Tongue (tissue), 2 donors: ENCODE data around the gene DUSP28. TPM values are rescaled to one million over a fixed set of nuclear protein-coding genes. Genes with fewer than 3 reads are reported as not detected.
"Not testable (repeated sequence)": the region's sequence is repeated elsewhere in the genome, so short reads cannot be mapped to it uniquely, and the experiment has no call there.

Source experiments
- DNase-seq: peaks from one replicate; pipeline ENCODE4 v3.0.0-alpha.2; 2015
- total RNA-seq: library from RNA; depleted of rRNA; stranded (reverse); fragments of >200 nt; gene quantifications from one replicate; pipeline ENCODE4 v1.2.3, GENCODE V29; 2014

Gene DUSP28
- total RNA-seq, 1 donor from 2014 or later, result 5.7 TPM

DNA sequence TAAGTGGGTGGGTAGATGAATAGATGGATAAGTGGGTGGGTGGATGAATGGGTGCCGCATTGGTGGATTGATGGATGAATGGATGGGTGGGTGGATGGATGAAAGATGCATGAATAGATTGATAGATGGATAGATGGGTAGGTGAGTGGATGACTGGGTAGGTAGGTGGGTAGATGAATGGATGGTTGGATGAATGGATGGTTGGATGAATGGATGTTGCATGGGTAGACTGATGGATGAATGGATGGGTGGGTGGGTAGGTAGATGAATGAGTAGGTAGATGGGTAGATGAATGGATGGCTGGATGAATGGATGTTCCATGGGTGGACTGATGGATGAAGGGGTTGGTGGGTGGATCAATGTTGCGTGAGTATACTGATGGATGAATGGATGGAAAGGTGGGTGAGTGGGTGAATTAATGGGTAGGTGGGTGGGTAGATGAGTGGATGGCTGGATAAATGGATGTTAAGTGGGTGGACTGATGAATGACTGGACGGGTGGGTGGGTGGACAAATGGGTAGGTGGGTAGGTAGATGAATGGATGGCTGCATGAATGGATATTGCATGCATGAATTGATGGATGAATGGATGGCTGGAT lies 32.9 kb upstream of the DUSP28 start:
- DNase-seq, result no peak

DNA sequence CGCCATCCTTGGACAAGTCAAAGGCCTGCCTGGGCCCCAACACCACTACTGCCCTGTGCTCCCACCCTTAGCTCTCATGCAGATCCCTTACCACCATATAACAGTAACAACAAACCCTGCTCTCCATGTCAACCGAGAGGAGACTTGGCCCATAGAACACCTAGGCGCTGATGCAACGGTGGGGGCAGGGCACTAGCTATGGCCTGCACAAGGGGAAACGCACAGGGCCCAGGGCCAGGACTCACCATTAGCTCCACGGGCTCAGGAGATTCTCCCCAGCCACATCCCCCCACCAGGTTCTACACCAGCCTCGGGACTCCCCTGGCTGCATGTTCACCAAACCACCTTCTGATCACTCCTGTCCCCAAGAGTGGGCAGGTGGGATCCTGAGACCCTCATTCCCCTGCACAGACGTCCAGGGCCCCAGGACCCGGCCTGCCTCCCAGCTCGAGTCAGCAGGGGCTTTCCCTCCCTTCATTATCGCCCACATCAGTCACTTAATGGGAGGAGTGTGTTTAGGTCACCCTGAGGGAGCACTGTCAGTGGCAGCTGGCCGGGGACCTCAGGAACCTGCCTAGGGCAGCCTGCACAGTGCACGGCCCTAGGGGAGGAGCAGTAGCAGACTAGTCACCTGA lies 31.6 kb upstream of the DUSP28 start:
- no peak for DNase-seq

DNA sequence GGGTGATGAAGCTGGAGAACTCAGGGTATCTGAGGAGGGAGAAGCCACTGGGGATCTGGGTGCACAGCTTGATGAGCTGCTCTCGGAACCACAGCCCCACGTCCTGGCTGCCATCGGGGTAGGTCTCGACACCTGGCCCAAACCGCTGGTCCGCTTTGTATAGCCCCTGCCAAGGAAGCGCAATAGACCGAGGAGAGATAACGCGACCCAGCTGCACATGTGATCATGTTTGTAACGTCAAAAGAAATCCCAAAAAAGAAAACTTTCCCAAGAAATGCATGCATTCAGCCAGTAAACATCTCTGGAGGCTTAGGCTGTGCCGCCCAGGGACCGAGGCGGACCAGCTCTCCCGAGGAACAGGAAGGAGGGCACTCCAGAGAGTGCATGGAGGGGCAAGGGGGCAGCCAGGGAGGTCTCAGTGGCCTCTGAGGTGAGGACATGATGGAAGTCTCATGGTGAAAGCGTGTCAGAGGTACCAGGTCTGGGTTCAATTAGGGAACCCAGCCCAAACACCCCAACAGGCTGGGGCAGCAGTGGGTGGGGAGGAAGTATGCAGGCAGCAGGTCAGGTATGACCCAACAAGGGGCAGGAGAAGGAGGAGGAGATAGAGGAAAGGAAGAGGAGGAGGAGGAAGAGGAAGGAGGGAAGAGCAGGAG lies 30.7 kb upstream of the DUSP28 start:
- no peak for DNase-seq

- no peak for DNase-seq
These were observed 30.0 kb upstream of the DUSP28 start for GRCh38 chr2:240530181-240530580.

GRCh38 chr2:240531038-240531437 lies 29.1 kb upstream of the DUSP28 start:
- no peak for DNase-seq

DNA sequence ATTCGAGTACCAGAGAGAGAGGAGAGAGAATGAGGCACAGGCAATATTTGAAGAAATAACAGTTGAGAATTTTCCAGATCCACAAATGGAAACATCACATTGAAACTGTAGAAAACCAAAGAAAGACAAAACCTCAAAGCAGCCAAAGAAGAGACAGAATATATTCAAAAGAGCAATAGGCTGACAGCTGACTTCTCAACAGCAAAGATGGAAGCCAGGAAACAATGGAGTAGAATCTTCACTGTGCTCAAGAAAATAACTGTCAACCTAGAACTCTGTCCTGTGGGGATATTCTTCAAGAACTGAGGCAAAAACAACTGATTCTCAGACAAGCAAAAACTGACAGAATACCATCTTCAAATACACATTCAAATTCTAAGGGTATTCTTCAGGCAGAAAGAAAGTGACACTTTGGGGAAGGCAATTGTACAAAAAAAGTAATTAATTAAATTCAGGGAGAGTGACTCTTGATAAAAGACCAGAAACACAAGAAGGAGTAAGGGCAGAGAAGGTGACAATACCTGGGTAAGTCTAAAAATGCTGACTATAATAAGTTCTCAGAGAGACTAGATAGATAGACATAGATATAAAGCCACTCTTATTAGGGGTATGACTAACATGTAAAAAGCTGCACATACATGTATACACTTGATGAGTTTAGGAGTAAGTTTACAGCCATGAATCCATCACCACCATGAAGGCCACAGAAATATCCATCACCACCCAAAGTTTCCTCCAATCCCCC lies 28.0 kb upstream of the DUSP28 start:
- no peak for DNase-seq

- no peak for DNase-seq
These were observed 22.0 kb upstream of the DUSP28 start for GRCh38 chr2:240538031-240538780.

DNA sequence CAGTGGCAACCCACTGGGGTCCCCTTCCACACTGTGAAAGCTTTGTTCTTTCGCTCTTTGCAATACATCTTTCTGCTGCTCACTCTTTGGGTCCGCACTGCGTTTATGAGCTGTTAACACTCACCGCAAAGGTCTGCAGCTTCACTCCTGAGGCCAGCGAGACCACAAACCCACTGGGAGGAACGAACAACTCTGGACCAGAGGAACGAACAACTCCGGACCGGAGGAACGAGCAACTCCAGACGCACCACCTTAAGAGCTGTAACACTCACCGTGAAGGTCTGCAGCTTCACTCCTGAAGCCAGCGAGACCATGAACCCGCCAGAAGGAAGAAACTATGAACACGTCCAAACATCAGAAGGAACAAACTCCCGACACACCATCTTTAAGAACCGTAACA lies 21.1 kb upstream of the DUSP28 start:
- not testable (repeated sequence) for DNase-seq

DNA sequence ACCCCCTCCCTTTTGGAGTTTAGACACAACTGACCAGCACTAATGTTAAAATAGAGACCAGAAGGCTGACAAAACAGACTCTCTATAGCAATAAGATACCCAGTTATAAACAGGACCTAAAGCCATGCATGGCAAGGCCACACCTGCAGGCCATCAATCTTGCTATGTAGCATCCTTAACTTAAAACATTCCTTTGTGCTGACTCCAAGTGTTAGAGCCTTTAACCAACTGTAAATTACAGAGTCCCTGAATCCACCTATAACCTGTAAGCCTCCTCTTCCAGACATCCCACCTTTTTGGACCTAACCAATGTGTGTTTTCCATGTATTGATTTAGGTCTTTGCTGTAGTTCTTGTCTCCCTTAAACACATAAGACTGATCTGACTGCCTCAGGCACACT lies 20.3 kb upstream of the DUSP28 start:
- DNase-seq, result no peak

GRCh38 chr2:240551288-240551687 lies 8.9 kb upstream of the DUSP28 start:
- no peak for DNase-seq

DNA sequence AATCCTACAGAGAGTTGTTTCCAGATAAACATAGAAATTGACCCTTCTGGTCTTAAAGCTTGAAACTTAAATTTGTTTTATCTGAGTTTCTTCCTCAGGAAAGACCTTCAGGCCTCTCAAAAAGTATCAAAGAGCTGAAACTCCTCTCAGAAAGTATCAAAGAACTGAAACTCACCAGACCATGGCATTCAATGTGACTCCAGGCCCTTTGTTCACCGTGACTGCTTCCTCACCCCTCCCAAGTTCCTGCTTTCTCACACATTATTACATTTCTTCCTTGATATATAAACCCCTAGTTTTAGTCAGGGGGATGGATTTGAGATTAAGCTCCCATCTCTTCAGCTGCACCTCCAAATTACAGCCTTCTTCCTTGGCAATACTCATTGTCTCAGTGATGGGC lies 8.3 kb upstream of the DUSP28 start:
- DNase-seq, result no peak

GRCh38 chr2:240553956-240554480 lies 6.1 kb upstream of the DUSP28 start:
- DNase-seq, result no peak

DNA sequence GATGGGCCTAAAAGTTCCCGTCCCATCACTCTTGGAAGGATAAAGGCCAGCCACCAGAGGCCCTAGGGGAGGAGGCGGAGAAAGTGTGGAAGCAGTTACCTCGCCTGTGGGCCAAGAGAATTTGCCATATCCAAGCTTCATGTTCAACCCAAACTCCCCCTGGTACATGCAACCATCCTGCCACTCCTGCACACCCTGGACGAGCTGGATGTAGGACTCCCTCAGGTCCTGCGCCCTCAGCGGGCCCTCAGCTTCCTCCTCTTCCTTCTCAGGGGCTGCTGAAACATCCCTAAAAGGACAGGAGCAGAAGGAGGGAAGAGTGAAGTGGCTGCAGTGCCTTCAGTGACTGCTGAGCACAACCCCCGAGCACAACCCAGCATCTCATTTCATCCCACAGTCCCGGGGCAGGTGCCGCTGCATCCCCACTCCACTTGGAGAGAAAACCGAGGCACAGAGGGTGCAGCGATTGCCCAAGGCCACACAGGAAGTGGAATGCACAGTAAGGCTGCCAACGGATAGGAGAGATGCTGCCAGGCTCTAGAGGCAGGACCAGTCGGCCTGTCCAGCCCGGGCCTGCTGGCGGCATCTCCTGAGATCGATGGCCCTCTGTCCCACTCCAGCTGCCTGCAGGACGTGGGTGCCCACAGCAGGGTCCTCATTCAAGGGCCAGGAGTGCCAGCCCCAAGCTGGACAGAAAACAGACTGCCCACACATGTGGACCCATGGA lies 5.2 kb upstream of the DUSP28 start:
- DNase-seq, result no peak

DNA sequence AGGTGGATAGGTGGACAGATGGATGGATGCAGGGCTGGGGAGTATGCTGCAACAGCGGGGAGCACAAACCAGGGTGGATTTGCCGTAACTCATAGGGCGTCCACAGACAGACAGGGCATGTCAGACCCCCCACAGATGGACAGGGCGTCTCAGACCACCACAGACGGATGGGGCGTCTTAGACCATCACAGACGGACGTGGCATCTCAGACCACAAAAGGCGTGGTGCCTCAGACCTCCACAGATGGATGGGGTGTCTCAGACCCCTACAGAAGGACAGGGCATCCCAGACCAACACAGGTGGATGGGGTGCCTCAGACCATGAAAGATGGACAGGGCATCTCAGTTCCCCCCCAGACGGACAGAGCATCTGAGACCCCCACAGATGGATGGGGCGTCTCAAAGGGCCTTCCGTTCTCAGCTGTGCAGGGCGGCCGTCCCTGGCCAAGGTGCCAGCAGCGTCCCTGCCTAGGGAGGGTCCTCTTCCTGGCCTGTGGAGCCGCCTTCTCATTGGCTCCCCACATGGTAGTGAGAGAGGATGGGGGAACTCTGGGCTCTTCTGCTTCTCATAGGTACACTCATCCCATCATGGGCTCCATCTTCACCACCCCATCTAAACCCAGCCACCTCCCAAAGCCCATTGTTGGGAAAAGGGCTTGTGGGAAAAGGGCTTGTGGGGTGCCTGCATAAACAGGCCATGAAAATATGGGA lies 4.5 kb upstream of the DUSP28 start:
- DNase-seq, result no peak

DNA sequence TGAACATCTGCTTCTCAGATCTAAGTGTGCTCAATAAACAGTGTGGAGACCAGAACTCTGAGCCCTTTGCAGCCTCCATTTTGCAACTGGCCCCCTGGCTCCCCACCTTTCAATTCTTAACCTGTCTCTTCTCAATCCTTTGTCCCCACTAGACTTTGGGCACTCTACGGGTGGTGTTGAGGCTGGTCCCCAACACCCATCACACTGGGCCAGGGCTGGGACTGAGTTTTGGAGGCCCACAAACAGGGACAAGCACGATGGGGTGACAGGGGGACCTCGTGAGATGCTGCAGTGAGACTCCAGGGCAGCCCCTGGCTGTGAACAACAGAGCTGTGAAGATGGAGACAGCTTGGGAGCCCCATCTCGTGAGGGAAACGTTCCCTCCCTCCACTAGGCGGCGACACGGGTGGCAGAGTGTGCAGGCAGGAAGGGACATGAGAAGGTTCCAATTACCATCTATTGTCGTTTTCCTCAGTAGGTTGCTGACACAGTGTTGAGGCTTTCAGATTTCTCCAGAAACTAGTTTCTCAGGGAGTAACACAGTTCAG lies 3.5 kb upstream of the DUSP28 start:
- peak; percentile 50 for DNase-seq

DNA sequence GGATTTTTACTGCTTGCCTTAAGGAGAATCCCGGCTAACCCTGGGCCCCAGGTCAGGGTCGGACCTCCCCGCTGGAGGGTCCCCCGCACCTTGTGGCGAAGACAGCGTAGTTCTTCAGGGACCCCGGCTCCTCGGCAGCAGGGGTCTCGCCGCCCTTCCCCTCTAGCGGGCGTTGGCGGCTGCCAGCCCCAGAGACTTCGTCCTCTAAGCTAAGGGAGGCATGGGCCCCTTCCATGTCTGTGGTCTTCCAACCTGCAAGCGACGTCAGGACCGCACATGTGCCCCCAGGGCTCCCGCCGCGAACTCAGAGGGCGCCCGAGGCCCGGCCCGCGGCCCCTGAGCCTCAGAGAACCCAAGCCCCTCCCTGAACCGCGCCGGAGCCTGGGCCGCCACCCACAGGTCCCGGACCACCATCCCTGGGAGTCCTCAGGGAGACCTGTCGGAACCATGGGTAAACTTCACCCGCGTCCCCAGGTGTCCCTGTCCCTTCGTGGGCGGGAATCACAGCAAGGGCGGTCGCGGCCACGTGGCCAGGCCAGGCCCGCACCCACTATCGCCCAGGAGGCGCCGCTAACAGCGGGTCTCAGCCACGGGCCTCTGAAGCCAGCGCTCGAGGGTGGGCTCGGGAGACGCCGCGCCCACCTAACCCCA lies 2.9 kb upstream of the DUSP28 start:
- DNase-seq, result no peak

GRCh38 chr2:240557808-240558207 lies 2.3 kb upstream of the DUSP28 start, which contains the start of gene ANKMY1:
ANKMY1 (minus strand) TSS chr2:240557988; CDS start chr2:240557335, 653 bp downstream.
- DNase-seq, result peak; percentile 84

DNA sequence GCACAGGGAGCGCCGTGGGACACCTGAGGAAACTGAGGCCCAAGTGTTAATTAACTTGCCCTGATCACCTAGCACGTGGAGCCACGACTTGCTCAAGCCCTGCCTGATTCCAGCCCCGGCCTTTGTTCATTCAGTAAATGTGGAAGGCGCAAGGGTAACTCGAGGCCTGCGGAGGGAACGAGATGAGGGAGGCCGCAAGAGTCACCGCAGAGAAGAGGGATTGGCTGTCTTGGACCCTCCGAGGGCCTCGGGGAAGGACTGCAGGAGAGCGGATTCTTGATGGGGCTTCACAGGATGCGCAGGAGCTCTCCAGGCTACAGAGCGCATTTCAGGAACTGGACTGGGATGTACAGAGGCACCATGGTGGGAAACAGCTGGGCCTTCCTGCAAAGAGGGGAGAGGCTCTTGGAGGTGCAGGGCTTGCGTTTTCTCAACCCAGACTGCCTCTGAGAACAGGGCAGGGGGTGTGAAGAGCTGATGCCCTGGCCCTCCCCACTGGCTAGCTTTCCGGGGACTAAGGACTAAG lies 1.9 kb upstream of the DUSP28 start:
- no peak for DNase-seq

DNA sequence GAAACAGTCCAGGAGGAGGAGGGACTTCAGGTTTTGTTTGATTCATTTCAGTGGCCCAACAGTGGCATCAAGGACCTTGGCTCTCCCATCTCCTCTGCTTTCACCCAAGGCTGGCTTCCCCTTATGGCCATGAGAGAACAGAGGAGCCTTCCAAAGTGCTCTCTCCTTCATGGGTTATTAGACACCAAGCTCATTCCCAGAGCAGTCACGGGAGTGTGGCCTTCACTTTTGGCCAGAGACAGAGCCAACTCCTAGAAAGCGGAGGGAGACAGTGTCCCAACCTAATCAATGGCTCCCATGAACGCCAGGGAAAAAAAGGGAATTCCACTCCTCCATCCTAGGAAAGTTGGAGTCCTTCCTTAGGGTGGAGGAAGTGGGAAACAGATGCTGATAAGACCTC lies 871 bp upstream of the DUSP28 start:
- DNase-seq, result no peak
